ENCODE results near the gene NDUFB10.
"Not testable (repeated sequence)": the region's sequence is repeated elsewhere in the genome, so short reads cannot be mapped to it uniquely, and the experiment has no call there.

The NDUFB10 gene

GRCh38 chr16:1919327-1919998 lies 39.9 kb upstream of the NDUFB10 start:
- Histone ChIP-seq H3K9me3 (ENCODE audit: insufficient read depth, low read depth, low read length) (peaks cover 5% of the 10 kb centered on the region), H4K12ac (ENCODE audit: low read depth, low read length) (no peak overlapping the region), H3K36me3 (ENCODE audit: control insufficient read depth in 1 of 2, insufficient read depth in 2 of 2, low read length in 2 of 2) (no peaks in the 10 kb centered on the region), H3K79me1 (ENCODE audit: low read length) (no peaks in the 10 kb centered on the region), H3K23ac (ENCODE audit: low read length) (no peak overlapping the region), H3K4me2 (ENCODE audit: low read length) (no peak overlapping the region), H3K27me3 (ENCODE audit: insufficient read depth, low read length) (peaks cover 65% of the 10 kb centered on the region), H3K9ac (ENCODE audit: low read length) (no peak overlapping the region), H3K27ac (ENCODE audit: low read depth, low read length) (no peak overlapping the region), H4K8ac (ENCODE audit: low read depth, low read length) (no peak overlapping the region), H2BK5ac (ENCODE audit: low read depth, low read length, poor library complexity) (no peak overlapping the region), H3K18ac (ENCODE audit: low read length) (no peak overlapping the region), H2BK12ac (ENCODE audit: low read length) (no peak overlapping the region), H3K14ac (ENCODE audit: low read length) (no peak overlapping the region), H2AFZ (ENCODE audit: insufficient read depth, low read length, poor library complexity) (no peak overlapping the region), H3K79me2 (ENCODE audit: control insufficient read depth, insufficient read depth, low read length, poor library complexity) (no peaks in the 10 kb centered on the region), H3K4ac (ENCODE audit: low read depth, low read length) (no peak overlapping the region), H2BK120ac (ENCODE audit: insufficient read depth, low read length, poor library complexity) (no peak overlapping the region), H4K91ac (ENCODE audit: low read depth, low read length) (no peak overlapping the region), H2AK5ac (ENCODE audit: low read length) (no peak overlapping the region), H3K4me3 (ENCODE audit: low read depth, low read length) (no peak overlapping the region), H3K4me1 (ENCODE audit: control insufficient read depth in 1 of 2, insufficient read depth in 2 of 2, low read length in 2 of 2) (peaks cover 0 to 4% of the 10 kb centered on the region in 2 experiments)
- DNase-seq, result peak in 1 of 2 donors; percentile 24
- WGBS (ENCODE audit: extremely low coverage, insufficient coverage, insufficient read length), result no CpG with 5 or more reads among the region's 30 CpGs

- not testable (repeated sequence) for H3K4me1 ChIP-seq (ENCODE audit: control insufficient read depth in 1 of 2, insufficient read depth in 2 of 2, low read length in 2 of 2); DNase-seq; H2AFZ ChIP-seq (ENCODE audit: insufficient read depth, low read length, poor library complexity); H3K79me2 ChIP-seq (ENCODE audit: control insufficient read depth, insufficient read depth, low read length, poor library complexity); H3K18ac ChIP-seq (ENCODE audit: low read length); H3K36me3 ChIP-seq (ENCODE audit: control insufficient read depth in 1 of 2, insufficient read depth in 2 of 2, low read length in 2 of 2); H3K79me1 ChIP-seq (ENCODE audit: low read length); H4K8ac ChIP-seq (ENCODE audit: low read depth, low read length); H3K14ac ChIP-seq (ENCODE audit: low read length); H3K27ac ChIP-seq (ENCODE audit: low read depth, low read length); H3K9ac ChIP-seq (ENCODE audit: low read length); H3K23ac ChIP-seq (ENCODE audit: low read length); H3K9me3 ChIP-seq (ENCODE audit: insufficient read depth, low read depth, low read length); H2BK120ac ChIP-seq (ENCODE audit: insufficient read depth, low read length, poor library complexity); H4K91ac ChIP-seq (ENCODE audit: low read depth, low read length); H3K4ac ChIP-seq (ENCODE audit: low read depth, low read length); H3K4me2 ChIP-seq (ENCODE audit: low read length); H2AK5ac ChIP-seq (ENCODE audit: low read length); H4K12ac ChIP-seq (ENCODE audit: low read depth, low read length); H2BK12ac ChIP-seq (ENCODE audit: low read length); H2BK5ac ChIP-seq (ENCODE audit: low read depth, low read length, poor library complexity); H3K4me3 ChIP-seq (ENCODE audit: low read depth, low read length)
- no CpG with 5 or more reads among the region's 21 CpGs for WGBS (ENCODE audit: extremely low coverage, insufficient coverage, insufficient read length)
- H3K27me3 ChIP-seq (ENCODE audit: insufficient read depth, low read length), result peaks cover 60% of the 10 kb centered on the region
These were observed 39.2 kb upstream of the NDUFB10 start for GRCh38 chr16:1920122-1920521.

- Histone ChIP-seq H4K91ac (ENCODE audit: low read depth, low read length) (no peak overlapping the region), H4K12ac (ENCODE audit: low read depth, low read length) (no peak overlapping the region), H3K79me2 (ENCODE audit: control insufficient read depth, insufficient read depth, low read length, poor library complexity) (no peaks in the 10 kb centered on the region), H3K23ac (ENCODE audit: low read length) (no peak overlapping the region), H3K27ac (ENCODE audit: low read depth, low read length) (no peak overlapping the region), H2AFZ (ENCODE audit: insufficient read depth, low read length, poor library complexity) (no peak overlapping the region), H3K79me1 (ENCODE audit: low read length) (no peaks in the 10 kb centered on the region), H3K4me1 (ENCODE audit: control insufficient read depth in 1 of 2, insufficient read depth in 2 of 2, low read length in 2 of 2) (peaks cover 0 to 4% of the 10 kb centered on the region in 2 experiments), H3K9me3 (ENCODE audit: insufficient read depth, low read depth, low read length) (peaks cover 5% of the 10 kb centered on the region), H2BK120ac (ENCODE audit: insufficient read depth, low read length, poor library complexity) (no peak overlapping the region), H4K8ac (ENCODE audit: low read depth, low read length) (no peak overlapping the region), H3K36me3 (ENCODE audit: control insufficient read depth in 1 of 2, insufficient read depth in 2 of 2, low read length in 2 of 2) (no peaks in the 10 kb centered on the region), H3K18ac (ENCODE audit: low read length) (no peak overlapping the region), H3K4ac (ENCODE audit: low read depth, low read length) (no peak overlapping the region), H2BK5ac (ENCODE audit: low read depth, low read length, poor library complexity) (no peak overlapping the region), H3K14ac (ENCODE audit: low read length) (no peak overlapping the region), H3K4me3 (ENCODE audit: low read depth, low read length) (no peak overlapping the region), H3K4me2 (ENCODE audit: low read length) (no peak overlapping the region), H2AK5ac (ENCODE audit: low read length) (no peak overlapping the region), H3K9ac (ENCODE audit: low read length) (no peak overlapping the region), H3K27me3 (ENCODE audit: insufficient read depth, low read length) (peaks cover 59% of the 10 kb centered on the region), H2BK12ac (ENCODE audit: low read length) (no peak overlapping the region)
- no CpG with 5 or more reads among the region's 15 CpGs for WGBS (ENCODE audit: extremely low coverage, insufficient coverage, insufficient read length)
- peak; percentile 81 to 82 for DNase-seq
These were observed 38.6 kb upstream of the NDUFB10 start for GRCh38 chr16:1920727-1921171.

- H4K12ac ChIP-seq (ENCODE audit: low read depth, low read length), result no peak overlapping the region
- no peak overlapping the region for H2BK5ac ChIP-seq (ENCODE audit: low read depth, low read length, poor library complexity)
- H4K91ac ChIP-seq (ENCODE audit: low read depth, low read length), result no peak overlapping the region
- H2AK5ac ChIP-seq (ENCODE audit: low read length), result no peak overlapping the region
- DNase-seq, result no peak
- no peaks in the 10 kb centered on the region for H3K36me3 ChIP-seq (ENCODE audit: control insufficient read depth in 1 of 2, insufficient read depth in 2 of 2, low read length in 2 of 2)
- no peak overlapping the region for H2BK12ac ChIP-seq (ENCODE audit: low read length)
- no peak overlapping the region for H3K23ac ChIP-seq (ENCODE audit: low read length)
- H3K18ac ChIP-seq (ENCODE audit: low read length), result no peak overlapping the region
- no peaks in the 10 kb centered on the region for H3K79me1 ChIP-seq (ENCODE audit: low read length)
- no peak overlapping the region for H3K4me2 ChIP-seq (ENCODE audit: low read length)
- no peak overlapping the region for H3K4ac ChIP-seq (ENCODE audit: low read depth, low read length)
- H3K4me1 ChIP-seq (ENCODE audit: control insufficient read depth in 1 of 2, insufficient read depth in 2 of 2, low read length in 2 of 2), result peaks cover 0 to 4% of the 10 kb centered on the region in 2 experiments
- WGBS (ENCODE audit: extremely low coverage, insufficient coverage, insufficient read length), result no CpG with 5 or more reads among the region's 8 CpGs
- no peak overlapping the region for H3K27ac ChIP-seq (ENCODE audit: low read depth, low read length)
- no peak overlapping the region for H2AFZ ChIP-seq (ENCODE audit: insufficient read depth, low read length, poor library complexity)
- no peaks in the 10 kb centered on the region for H3K79me2 ChIP-seq (ENCODE audit: control insufficient read depth, insufficient read depth, low read length, poor library complexity)
- H3K9me3 ChIP-seq (ENCODE audit: insufficient read depth, low read depth, low read length), result peaks cover 7% of the 10 kb centered on the region
- H3K27me3 ChIP-seq (ENCODE audit: insufficient read depth, low read length), result peaks cover 47% of the 10 kb centered on the region
- H3K9ac ChIP-seq (ENCODE audit: low read length), result no peak overlapping the region
- H3K14ac ChIP-seq (ENCODE audit: low read length), result no peak overlapping the region
- no peak overlapping the region for H4K8ac ChIP-seq (ENCODE audit: low read depth, low read length)
- no peak overlapping the region for H2BK120ac ChIP-seq (ENCODE audit: insufficient read depth, low read length, poor library complexity)
- no peak overlapping the region for H3K4me3 ChIP-seq (ENCODE audit: low read depth, low read length)
These were observed 37.0 kb upstream of the NDUFB10 start for GRCh38 chr16:1922357-1922756.
